Measurements from ENCODE around the gene LRRC2.

Gene LRRC2

DNA sequence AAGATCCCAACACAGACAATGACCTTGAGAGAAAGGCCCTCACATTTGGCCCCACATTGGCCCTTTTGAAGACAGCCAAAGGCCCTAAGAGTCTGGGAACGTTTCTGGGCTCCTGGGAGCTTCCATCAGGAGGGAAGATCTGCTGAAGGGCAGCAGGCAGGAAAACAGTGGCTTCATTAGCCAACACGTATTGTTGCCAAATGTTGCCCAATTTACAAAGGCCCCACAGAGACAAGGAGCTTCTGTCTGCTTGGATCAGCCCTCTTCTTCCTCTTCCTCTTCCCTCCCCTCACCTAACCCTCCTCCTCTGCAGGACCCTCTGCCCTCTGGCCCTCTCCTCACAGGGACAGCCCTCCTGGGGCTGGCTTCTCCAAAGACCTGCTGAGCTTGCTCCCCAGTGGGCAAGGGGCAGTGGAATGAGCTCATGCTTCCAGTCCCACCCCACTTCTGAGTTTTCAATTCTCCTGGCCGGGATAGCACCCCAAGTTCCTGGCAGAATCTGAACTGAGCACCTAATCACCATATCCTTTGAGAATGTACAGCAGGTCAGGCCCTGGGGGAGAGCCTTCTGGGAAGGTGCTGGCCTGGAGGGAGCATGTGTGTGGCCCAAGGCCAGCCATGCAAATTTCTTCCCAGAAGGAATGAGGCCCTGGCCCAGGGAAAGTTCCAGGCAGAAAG is 96.3 kb downstream of the LRRC2 start:
- H3K4me3 ChIP-seq (ENCODE audit: low read length), result no peak overlapping the region
- TF ChIP-seq ZNF274 (IDR thresholded peaks at IDR 0.05; ENCODE audit: low read depth, low read length), result no peak

DNA sequence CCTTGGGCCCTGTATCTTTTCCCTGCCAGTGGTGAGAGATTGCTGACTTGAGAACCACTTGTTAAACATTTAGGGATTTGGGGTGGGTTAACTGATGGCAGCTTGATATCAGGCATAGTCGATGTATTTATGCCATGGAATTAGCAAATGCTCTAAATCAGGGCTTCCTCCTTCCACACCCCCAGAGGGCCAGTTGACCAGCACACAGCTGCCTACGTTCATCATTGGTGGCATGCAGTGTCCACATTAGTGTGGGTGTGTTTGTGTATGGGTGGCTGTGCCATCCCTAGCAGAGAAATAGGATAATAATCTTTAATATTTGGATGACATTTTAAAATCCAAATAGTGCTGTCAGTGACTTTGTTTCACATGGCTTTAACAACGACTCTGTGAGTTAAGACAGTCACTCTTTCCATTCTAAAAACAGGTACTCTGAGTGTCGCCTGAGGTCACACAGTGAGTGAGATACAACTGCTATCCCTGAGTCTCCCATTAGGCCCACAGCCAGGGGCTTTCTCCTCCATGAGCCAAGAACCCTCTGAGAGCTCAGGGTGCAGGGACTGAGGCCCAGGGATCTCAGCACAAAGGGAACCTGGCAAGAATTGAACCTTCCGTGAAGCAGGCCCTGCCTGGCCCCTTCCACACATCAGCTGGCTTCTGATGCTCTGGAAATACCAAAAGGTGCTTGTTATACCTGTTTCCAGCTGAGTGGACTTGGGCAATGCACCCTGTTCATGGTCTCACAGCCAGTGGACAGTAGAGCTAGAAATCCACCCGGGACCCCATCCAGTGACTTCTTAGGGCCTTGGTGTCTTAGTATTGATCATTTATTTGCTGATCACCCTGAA is 97.1 kb downstream of the LRRC2 start:
- H3K4me3 ChIP-seq (ENCODE audit: low read length), result no peak overlapping the region
- no peak for TF ChIP-seq ZNF274 (IDR thresholded peaks at IDR 0.05; ENCODE audit: low read depth, low read length)

DNA sequence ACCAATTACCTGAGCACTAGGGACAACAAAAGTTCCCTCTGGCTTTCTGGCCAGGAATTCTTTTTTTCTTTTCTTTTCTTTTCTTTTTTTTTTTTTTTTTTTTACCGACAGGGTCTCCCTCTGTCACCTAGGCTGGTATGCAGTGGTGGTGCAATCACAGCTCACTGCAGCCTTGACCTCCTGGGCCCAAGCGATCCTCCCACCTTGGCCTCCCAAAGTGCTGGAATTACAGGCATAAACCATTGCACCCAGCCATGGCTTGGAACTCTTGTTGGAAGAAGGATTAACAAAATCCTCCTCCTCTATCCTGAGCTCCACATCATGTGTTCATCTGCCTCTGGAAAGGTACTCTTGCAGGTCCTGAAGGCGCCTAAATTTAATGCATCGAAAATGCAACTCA is 98.5 kb downstream of the LRRC2 start:
- H3K4me3 ChIP-seq (ENCODE audit: low read length), result no peak overlapping the region
- TF ChIP-seq ZNF274 (IDR thresholded peaks at IDR 0.05; ENCODE audit: low read depth, low read length), result no peak

DNA sequence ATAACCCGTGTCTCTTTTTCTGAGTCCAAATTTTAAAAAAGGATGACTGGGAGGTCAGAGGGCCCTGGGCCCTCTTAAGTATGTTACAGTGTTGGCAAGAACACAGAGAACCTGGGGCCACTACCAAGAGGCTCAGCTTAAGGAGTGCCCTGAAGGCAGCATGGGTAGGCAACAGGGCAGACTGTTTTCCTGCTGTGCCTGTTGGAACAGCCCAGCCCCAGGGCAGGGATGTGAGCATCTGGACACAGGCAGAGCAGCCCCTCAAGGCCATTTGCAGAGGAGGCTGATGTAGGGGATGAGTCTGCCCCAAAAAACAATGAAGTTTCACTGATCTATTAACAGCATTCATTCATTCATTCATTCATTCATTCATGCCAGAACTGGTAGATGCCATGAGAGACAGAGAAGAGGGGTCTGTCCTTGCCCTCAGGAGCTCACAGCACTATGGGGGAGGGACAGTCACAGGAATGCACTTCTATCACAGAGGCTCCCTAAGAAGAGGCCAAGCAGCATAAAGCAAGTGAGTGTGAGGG is 99.2 kb downstream of the LRRC2 start:
- no peak for TF ChIP-seq ZNF274 (IDR thresholded peaks at IDR 0.05; ENCODE audit: low read depth, low read length)
- H3K4me3 ChIP-seq (ENCODE audit: low read length), result no peak overlapping the region

DNA sequence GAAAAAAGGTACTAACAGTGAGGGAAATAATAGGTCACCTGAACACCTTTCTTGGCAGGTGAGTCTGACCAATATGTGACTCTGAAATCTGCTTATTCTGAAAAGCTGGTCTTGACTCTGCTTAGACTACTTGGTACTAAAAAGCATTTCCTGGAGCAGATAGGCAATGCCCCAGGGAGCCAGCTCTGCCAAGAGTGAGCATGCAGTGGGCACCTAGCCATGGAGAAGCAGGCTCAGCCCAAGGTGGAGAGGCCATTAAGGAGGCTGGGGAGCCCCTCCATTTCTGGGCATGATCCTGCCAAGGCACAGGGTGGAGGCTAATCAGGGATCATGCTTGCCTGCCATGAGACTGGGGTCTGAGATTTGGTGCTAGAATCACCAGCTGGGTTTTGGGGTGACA is 99.8 kb downstream of the LRRC2 start:
- H3K4me3 ChIP-seq (ENCODE audit: low read length), result no peak overlapping the region
- TF ChIP-seq ZNF274 (IDR thresholded peaks at IDR 0.05; ENCODE audit: low read depth, low read length), result no peak

Data from GM08714 (cell line).